SIG-M5 treated with dmso at 0.1 percent for 504 hours (cell line): Measurements from ENCODE around the gene KRT72.

Experiments used
- DNase-seq: peaks from one replicate; lab custom pipeline; 2025; ENCODE audit not compliant: unreplicated experiment; lab: John Stamatoyannopoulos, UW

The KRT72 gene

DNA sequence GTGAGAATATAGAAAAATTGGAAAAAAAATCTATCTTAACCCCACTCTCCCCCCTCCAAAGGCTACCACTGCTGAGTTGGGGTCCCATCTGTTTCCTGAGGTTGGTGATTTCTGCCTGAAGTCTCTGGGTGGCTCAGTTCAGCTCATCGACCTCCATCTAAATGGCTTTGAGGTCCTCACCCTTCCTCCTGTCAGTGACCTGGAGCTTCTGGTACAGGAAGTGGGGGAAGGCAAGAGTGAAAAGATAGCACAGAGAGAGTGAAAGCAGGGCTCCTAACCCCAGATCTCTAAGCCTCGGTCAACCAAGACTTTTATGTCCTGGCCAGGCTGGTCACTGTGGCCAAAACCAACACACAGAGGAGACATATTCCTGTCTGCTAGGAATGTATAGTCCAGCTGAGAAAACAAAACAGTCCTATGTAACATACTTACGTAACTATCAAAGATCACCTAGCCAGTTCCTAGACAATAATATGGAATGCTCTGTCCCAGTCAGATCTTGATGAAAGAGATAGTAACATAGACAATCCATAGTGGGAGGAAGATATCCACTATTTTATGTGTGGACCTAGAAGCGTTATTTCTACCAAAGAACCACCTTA lies 29.4 kb upstream of the KRT72 start:
- no peak for DNase-seq

DNA sequence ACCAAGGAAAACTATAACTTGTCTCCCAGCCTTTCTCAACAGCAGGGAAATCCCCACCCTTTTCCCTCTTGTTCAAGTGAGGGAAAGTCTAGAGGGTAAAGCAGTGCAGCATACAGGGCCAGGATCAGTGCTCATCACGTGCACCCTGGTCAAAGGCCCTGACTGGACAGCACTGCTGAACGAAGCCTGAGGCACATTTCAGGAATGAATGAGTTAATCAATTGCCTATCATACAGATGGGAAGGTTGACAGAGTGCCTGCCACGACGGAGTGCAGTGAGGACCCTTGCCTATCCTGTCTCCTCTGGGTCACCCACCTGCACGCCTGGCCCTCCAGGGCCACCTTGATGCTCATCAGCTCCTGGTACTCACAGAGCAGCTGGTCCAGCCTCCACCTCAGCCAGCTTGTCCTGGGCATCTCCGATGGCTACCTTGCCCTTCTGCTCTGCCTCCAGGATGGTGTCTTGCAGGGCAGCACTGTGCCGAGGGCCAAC lies 28.8 kb upstream of the KRT72 start:
- no peak for DNase-seq

DNA sequence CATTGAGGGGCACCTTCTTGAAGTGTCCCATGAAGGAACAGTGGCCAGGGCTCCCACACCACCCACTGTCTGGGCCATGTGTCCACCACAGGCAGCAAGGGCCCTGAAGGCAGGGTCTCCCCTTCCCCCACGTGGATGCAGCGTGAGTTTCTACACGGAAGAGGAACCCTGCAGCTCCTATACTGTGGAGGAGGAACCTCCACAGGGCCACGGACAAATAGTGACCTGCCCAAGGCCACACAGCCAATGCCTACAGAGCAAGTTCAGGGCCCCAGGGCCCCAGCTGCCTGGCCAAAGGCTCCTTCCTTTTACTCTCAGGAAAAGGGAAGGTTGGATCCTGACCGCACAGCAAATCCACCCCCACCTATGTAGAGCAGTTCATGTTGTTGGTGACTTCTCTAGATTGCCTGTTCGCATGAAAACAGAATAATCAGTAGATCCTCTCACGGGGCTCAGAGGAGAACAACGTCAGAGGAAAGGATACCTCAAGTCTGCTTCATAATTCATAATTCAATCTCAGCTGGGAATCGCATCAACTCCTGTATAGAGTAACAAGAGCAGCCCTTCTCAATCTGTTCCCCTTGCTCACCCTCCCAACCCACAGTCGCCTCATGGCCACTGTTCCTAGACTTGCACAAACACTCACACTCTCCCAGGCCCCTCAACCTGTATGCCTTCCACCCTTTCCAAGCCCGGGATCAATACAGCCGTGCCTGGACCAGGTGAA lies 28.2 kb upstream of the KRT72 start:
- no peak for DNase-seq

DNA sequence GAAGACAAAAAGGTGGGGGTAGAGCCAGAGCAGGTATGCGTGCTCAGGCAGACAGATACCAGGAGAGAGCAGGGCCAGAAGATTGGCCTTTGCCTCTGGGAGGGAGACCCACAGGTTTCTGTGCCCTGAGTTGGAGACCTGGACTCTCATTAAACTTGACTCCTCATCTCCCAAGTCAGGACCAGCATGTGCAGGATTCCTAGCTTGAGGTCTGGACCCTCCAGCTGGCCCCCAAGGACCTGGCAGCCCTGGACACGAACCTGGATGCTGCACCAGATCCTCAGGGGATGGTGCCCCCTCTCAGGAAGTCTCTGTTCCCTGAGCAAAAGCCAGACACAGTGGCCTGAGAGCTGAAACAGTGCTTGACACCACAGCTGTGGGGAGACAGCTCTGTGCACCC lies 27.6 kb upstream of the KRT72 start:
- no peak for DNase-seq

DNA sequence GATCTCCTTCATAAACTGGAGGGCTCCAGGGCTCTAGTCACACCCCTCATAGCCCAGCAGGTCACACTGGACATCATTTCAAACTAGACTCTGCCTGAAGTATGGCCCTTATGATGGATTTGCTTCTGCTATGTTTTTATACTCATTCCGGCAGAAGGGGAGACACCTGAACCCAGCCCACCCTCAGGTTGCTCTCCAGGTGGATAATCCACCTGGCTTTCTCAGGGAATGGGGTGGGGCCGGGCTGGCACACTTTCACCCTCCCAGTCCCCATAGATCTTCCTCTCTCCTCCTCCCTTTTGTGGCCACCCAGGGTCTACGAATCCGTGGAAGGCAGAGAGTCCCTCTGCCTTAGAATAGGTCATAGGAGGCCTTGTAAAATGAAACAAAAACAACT lies 26.8 kb upstream of the KRT72 start:
- DNase-seq: no peak

DNA sequence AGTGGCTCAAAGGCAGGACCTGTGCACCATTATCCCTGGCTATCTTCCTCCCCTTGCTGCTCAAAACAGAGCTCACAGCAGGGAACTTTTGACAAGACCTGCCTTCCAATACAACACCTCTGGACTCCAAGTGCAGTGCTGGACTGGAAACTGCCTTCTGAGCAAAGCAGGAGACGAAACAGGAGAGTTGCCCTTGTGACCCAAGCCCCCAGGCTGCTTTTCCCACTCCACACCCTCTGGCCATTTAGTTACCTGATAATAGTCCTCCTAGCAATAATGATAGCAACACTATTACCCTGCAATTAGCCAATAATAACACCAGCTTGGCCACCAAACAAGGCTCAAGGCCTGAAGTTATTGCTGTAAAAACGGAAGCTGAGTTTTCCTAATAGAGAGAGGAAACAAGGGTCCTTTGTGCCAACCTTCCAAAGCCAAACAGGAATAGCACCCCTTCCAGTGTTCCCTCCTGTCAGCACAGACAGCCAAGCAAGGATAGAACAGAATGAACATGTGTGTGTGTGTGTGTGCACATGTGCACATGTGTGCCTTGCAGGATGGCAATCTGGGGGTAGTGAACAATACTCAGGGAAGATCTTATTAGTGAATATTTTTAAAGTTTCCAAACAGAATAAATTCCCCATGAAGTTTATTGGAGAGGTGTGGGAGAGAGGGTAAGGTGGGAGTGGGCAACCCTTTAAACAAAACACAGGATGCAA lies 26.3 kb upstream of the KRT72 start:
- no peak for DNase-seq

DNA sequence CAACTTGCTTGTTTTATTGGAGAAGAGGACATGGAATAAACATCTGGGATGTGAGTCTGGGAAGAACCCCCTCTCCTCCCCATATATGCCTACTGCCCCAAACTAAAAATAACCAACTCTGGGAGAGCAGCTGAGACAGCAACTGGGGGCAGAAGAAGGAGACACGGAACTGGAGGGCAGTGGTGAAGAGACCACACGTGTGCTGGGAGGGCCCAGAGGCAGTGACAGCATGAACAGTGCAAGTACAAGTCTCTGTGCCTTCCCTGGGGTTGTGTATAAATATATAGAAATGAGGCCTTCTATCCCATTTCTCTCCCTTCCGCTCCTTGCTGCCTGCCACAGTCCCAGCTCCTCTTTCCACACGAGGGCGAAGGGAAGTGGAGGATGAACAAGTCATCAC lies 21.1 kb upstream of the KRT72 start:
- no peak for DNase-seq

DNA sequence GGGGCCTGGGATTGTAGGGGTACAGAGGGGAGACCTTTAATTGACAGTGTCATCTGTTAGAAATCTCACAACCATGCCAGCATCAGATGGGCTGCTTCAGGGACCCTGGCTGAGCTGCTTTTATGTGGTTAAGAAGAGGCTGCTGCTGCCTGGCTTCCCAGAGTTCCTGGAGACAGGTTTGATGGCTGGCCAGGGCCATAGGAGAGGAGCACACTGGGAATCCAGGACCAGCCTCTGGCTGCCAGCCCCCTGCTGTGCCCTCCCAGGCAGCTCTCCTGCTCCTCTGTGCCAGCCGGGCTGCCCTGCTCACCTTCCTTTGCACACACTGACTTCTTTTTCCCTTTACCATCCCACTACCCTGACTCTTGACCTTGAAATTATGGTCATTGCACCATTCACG lies 17.6 kb upstream of the KRT72 start:
- no peak for DNase-seq

DNA sequence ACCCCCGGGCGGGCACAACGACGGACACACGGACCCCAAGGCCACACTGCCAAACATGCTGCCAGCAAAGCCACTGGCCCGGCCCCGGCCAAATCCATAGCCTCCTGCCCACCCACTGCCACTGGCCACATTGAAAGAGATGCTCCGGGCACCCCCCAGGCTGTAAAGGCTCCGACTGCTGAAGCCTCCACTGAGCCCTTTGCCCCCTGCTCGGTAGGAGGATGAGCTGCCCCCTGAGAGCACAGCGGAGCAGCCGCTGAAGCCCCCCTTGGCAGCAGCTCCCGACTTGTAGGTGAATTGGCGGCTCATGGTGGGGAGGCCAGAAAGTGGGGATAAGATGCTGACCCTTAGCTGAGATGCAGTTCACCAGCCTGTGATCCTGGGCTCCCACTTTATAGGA lies 17.0 kb upstream of the KRT72 start, which contains the start of gene KRT73:
Gene KRT73, minus strand, starts transcription at position 344 of the 400 bp plus-strand sequence. Its CDS starts 35 bp downstream, at position 309.
- DNase-seq: no peak

DNA sequence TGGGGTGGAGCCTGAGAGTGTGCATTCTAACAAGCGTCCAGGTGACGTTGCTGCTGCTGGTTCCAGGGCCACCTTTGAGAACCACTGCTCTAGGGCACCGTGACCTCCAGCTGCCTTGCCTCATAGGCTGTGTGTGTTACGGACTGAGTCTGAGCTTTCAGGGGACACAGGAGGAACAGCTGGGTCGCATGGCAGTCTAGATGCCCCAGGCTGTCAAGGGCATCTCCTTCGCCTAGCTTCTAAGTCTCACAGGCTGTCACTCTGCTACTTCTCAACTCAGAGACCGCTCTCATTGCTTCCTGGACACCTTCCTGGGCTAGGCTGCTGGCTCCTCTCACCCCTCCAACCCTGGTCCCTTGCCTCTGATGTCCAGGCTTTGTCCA lies 16.1 kb upstream of the KRT72 start:
- no peak for DNase-seq

DNA sequence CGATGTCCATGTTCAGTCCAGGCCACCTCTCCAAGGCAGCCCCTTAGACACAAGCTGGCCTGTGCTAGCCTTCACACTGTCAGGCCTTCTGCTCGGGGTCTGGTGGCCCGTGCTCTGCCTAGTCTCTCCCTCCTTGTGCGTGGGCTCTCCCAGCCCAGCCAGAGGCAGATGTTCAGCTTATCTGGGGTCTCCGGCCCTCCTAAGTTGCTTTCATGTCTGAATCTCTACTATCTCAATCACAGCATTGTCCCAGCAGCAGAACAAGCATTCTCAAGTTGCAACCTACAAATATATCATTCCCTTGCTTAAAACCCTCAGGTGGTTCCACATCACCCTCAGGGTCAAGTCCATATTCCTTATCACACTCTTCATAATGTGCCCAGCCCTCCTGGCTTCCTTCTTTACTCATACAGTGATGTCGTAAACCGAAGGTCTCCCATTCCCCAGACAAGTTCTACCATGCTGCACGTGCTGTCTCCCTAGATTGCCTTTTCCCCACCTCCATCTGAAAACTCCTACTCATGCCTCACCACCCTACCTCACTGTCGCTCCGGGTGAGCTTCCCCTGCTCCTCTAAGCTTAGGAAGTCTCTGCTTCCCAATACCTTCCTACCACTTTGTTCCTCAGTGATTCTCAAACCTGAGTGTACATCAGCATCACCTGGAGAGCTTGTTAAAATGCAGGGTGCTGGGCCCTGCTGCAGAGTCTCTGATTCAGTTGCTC lies 15.6 kb upstream of the KRT72 start:
- no peak for DNase-seq

DNA sequence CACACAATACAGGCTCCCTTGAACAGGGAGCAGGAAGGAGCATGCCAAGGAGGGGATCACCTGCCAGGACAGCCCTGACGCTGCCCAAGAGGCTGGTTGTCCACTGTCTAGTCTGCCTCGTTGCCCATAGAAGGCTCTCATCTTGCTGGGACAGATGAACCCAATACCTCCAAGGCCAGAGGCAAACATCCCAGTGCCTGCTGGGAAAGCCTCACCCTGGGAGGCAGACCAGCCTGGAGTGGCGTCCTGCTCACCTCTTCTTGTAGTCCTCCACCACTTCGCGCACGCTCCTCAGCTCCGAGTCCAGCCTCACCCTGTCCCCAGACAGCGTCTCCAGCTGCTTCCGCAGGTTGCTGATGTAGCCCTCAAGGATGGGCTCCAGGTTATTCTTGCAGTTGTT lies 14.6 kb upstream of the KRT72 start:
- no peak for DNase-seq

DNA sequence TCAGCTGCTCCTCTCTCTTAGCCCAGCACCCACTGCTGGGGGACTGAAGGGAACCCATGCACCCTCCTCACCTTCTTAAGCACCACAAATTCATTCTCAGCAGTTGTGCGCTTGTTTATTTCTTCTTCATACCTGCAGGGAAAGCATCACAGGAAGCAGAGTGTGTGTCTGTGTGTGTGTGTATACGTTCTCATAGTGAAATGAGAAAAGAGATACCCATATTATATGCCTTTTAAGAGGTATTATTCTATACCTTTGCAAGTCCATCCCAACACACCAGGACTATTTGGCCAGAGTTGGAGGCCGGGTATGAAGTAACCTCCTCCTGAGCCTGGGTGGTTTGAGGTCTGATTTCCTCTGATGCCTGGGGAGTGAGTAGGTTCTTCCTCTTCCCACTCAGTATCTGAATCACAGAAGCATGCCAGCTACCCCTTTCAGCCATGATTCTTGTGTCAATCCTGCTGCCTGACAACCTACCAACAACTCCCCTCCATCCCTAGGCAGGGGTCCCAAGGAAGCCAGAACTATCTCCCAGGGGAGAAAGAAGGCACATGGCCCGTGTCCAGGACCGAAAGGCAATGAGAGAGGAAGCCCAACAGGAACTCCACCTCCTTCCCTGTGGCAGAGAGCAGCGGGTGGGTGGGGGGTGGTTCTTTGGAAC lies 14.1 kb upstream of the KRT72 start:
- DNase-seq: peak; percentile 19

DNA sequence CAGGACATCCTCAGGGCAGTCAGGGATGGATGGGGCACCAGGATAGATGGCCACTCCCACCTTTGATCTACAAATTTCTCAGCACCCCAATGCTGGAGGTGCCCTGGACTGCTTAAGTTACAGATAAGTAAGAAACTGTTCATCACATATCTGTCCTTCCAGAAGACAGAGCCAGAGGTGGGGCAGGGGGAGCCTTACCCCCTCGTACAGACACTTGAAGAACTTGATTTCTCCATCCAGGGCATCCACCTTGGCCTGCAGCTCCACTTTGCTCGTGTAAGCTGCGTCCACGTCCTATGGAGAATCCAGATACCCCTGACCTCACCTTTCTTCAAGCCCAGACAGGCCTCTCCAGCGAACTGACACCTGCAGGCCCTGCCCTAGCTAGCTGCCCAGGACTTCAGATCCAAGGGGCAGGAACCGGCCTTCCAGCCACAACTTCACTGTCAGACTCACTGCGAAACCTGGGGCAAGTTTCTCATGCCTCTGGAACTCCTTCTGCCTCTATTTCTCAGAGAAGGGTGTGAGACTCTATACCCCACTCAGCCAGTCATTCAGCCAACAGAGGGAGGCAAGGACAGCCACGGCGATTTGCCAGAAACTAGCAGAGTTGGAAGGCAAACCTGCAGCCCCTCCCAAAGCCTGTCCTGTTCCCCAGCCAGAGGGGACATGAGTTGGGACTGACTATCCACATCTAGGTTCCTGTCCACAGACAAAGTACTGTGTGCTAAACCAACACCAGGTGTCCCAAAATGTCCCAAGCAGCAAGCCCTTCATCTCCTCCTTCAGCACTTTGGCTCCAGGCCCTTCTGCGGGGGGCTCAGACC lies 13.3 kb upstream of the KRT72 start:
- DNase-seq: no peak

DNA sequence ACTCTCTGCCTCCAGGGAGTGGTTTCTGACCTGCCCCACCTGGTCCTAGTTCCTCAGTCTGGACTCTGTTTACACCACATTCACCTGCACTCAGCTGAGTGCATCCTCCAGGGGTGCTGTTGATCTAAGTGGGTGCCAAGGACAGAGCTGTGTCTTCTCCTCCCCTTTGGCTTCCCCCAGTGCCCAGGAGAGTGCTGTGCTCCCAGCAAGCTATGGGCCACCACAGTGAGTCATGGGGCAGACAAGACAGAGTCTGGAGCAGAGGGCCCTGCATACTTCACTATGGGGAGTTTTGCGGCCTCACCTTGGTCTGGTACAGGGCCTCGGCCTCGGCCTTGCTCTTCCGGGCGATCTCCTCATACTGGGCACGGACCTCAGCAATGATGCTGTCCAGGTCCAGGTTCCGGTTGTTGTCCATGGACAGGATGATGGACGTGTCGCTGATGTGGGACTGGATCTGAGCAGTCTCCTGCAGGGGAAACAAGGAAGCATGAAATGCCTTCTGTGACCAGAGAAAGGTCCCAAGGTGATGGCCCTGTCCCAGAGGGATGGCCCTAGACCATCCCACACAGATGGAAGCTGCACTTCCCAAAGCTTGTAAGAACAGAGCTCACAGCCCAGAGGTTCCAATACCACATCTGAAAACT lies 12.2 kb upstream of the KRT72 start:
- no peak for DNase-seq

DNA sequence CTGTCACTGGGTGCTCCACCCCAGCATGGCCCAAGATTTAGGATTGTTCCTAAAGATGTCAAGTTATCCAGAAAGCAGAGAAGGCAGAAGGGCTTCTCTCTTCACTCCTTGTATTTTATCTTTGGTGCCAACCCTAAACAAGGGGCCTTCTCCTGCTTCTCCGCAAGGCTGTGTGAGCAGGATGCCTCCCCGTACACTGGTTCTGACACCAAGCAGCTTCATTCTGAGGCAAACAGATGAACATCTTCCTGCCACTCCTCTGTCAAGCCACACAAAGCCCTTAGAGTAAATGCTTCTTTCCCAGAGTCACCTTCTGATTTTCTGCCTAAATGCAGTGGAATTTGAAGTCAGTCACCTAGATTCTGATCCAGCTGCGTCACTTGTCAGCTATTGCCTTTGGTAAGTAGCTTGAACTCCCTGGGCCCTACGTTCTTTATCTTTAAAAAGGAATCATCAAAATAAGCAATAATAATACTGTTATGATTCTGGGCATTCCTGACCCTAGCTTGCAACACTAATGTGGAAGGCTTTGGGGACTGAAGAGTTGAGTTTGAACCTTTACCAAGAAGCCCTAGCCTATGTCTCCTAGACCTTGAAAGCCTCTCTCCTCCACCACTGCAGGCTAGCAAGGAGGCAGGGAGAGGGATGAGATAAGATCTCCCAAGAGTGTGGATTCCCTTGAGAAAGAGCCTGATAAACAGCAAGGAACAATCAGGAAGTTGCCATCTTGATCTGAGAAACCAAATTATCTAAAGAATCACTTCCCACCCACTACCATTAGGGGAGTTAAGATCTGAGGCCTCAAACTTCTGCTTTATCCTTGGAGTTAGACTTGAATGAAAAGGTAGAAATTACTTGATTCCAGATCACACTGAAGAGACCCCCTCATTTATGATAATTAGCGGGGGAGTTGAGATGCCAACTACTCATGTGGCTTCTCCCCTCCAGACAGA lies 11.4 kb upstream of the KRT72 start:
- no peak for DNase-seq

DNA sequence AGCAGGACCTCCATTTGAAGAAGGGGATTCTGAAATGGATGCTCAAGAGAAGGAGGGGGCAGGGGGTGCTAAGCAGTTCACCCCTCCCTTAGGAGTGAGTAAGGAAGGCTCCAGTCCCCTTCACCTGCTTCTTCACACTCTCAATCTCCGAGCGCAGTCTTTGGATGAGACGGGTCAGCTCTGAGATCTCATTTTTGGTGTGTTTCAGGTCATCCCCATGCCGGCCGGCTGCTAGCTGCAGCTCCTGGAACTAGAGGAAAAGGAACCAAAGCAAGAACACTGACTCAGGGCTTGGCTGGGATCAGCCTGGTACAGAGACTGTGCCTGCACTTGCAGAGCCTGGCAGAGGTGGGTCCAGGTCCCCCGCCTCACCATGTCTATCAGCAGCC lies 9.8 kb upstream of the KRT72 start:
- DNase-seq: no peak

DNA sequence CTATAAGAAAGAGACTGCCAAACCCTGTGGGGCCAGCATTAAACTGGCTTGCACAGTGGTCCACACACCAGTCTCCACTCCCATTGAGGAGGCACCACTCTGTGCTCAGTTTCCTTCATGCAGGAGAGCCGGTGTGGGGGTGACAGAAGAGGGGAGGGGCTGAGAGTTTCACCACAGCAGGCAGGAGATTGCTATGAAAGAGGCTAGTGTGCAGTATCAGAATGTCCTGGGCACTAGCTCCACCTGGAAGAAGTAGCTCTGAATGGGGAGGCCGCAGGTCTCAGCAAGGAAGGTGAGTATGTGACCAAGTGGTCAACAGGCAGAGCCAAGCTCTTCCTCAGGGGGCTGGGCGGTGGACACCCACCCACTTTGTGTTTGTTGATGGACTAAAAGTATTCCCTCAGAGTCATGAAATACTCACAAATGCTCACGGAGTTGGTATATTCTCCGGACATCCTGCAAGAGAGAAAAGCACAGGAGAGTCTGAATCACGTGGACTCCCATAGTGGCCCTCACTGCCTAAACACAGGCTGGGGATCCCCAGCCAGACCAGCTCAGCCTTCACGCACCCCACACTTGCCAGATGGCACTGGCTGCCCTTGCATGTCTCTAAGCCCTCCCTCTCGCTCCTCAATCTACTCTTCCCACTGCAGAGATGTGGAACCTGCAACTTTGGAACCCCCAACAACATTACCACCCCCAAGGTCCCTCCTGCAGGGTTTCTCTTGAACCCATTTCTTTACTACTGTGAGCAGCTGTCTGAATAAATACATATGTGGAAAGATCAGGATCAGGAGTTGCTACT lies 7.8 kb upstream of the KRT72 start:
- DNase-seq: no peak
